Stimulated activated CD8-positive, alpha-beta memory T cell treated with anti-CD3 and anti-CD28 coated beads, Interleukin-4, amount 100 ng/mL, for 1 hour (primary cell): ENCODE data around the gene COA1.
A peak's percentile ranks its signal among the peaks of the same experiment; 100 is the strongest.
"Not testable (repeated sequence)": the region's sequence is repeated elsewhere in the genome, so short reads cannot be mapped to it uniquely, and the experiment has no call there.

Source experiments
- DNase-seq, 2 donors: peaks; one replicate each; pipeline ENCODE4 v3.0.0-alpha.2; 2020; ENCODE audit warnings: low read depth in 2 of 2, low spot score in 1 of 2

The COA1 gene

GRCh38 chr7:43634384-43634783 lies 94.9 kb downstream of the COA1 start:
- no peak for DNase-seq

- DNase-seq, result no peak
These were observed 96.6 kb downstream of the COA1 start for GRCh38 chr7:43632746-43633145.

GRCh38 chr7:43631559-43631958 lies 97.8 kb downstream of the COA1 start:
- no peak for DNase-seq

GRCh38 chr7:43630482-43630881 lies 98.8 kb downstream of the COA1 start:
- DNase-seq, result no peak

GRCh38 chr7:43629857-43630256 lies 99.5 kb downstream of the COA1 start:
- DNase-seq, result no peak

GRCh38 chr7:43628431-43628830 lies 100.9 kb downstream of the COA1 start:
- no peak for DNase-seq

- not testable (repeated sequence) for DNase-seq
These were observed 101.5 kb downstream of the COA1 start for GRCh38 chr7:43627798-43628197.

GRCh38 chr7:43626695-43627094 lies 102.6 kb downstream of the COA1 start:
- no peak for DNase-seq

GRCh38 chr7:43625980-43626379 lies 103.3 kb downstream of the COA1 start:
- DNase-seq, result no peak

- DNase-seq, result peak; percentile 36
These were observed 103.9 kb downstream of the COA1 start for GRCh38 chr7:43625453-43625852.

GRCh38 chr7:43624156-43624555 lies 105.2 kb downstream of the COA1 start:
- no peak for DNase-seq

GRCh38 chr7:43621729-43622448 lies 107.4 kb downstream of the COA1 start:
- no peak for DNase-seq

GRCh38 chr7:43619213-43620012 lies 109.9 kb downstream of the COA1 start:
- no peak for DNase-seq

GRCh38 chr7:43618073-43618472 lies 111.2 kb downstream of the COA1 start:
- DNase-seq, result no peak

GRCh38 chr7:43616977-43617376 lies 112.3 kb downstream of the COA1 start:
- DNase-seq, result no peak

GRCh38 chr7:43615558-43616145 lies 113.7 kb downstream of the COA1 start:
- no peak for DNase-seq

GRCh38 chr7:43612599-43613589 lies 116.4 kb downstream of the COA1 start:
- DNase-seq, result no peak

GRCh38 chr7:43612128-43612527 lies 117.2 kb downstream of the COA1 start:
- no peak for DNase-seq

- DNase-seq, result no peak
These were observed 120.2 kb downstream of the COA1 start for GRCh38 chr7:43609097-43609496.

- no peak for DNase-seq
These were observed 125.1 kb downstream of the COA1 start for GRCh38 chr7:43604251-43604650.

GRCh38 chr7:43602256-43602655 lies 127.1 kb downstream of the COA1 start:
- DNase-seq, result no peak
